ENCODE measurements around the gene RUNDC3A. TPM values are rescaled to one million over a fixed set of nuclear protein-coding genes. Genes with fewer than 3 reads are reported as not detected.

The RUNDC3A gene
- total RNA-seq, 4 donors from 2014 or later: 0.84 TPM; not detected in 3

DNA sequence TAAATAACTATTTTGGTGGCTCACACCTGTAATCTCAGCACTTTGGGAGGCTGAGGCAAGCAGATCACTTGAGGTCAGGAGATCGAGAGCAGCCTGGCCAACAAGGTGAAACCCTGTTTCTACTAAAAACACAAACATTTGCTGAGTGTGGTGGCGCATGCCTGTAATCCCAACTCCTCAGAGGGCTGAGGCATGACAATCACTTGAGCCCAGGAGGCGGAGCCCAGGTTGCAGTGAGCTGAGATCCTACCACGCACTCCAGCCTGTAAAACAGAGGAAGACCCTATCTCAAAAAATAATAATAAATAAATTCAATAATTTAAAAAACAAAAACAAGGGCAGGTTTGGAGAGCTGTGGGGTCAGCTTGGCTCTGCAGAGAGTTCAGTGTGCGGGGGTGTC lies 34.8 kb upstream of the RUNDC3A start:
- ATAC-seq (ENCODE audit: low FRiP score) (no peak), DNase-seq (ENCODE audit: low spot score) (no peak)
- TF ChIP-seq, protein P1, sequence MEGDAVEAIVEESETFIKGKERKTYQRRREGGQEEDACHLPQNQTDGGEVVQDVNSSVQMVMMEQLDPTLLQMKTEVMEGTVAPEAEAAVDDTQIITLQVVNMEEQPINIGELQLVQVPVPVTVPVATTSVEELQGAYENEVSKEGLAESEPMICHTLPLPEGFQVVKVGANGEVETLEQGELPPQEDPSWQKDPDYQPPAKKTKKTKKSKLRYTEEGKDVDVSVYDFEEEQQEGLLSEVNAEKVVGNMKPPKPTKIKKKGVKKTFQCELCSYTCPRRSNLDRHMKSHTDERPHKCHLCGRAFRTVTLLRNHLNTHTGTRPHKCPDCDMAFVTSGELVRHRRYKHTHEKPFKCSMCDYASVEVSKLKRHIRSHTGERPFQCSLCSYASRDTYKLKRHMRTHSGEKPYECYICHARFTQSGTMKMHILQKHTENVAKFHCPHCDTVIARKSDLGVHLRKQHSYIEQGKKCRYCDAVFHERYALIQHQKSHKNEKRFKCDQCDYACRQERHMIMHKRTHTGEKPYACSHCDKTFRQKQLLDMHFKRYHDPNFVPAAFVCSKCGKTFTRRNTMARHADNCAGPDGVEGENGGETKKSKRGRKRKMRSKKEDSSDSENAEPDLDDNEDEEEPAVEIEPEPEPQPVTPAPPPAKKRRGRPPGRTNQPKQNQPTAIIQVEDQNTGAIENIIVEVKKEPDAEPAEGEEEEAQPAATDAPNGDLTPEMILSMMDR (IDR thresholded peaks at IDR 0.05): no peak

DNA sequence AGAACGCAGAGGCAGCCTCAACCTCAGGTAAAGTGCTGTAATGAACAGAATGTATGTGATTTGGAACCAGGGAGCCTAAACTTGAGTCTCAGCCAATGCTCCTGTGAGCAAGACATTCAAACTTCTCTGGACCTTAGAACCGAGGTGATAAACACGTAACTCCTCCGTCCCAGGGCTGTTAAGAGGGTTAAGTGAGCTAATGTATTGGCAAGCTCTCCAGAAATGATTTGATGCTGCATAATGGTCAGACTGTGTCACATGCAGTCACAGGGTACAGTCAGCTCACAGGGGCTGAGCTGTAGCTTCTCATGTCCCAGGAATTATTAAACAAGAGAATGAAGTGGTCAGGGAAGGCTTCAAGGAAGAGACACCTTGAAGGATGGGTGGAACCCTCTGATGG lies 30.4 kb upstream of the RUNDC3A start:
- DNase-seq (ENCODE audit: low spot score) (no peak), ATAC-seq (ENCODE audit: low FRiP score) (no peak)
- TF ChIP-seq, protein P1 (IDR thresholded peaks at IDR 0.05): no peak

DNA sequence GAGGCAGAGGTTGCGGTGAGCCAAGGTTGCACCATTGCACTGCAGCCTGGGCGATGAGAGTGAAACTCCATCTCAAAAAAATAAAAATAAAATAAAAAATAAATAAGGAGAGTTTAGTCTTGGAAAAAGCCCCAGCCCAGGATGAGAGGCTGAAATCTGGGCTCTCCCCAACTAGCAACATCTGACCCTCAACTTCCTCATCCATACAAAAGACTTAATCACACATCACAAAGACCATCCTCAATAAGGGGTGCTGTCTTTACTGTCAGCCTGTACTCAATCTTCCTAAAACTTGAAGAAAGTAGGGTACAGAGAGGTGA lies 29.1 kb upstream of the RUNDC3A start:
- TF ChIP-seq, protein P1 (IDR thresholded peaks at IDR 0.05): no peak
- ATAC-seq (ENCODE audit: low FRiP score) (no peak), DNase-seq (ENCODE audit: low spot score) (no peak)

DNA sequence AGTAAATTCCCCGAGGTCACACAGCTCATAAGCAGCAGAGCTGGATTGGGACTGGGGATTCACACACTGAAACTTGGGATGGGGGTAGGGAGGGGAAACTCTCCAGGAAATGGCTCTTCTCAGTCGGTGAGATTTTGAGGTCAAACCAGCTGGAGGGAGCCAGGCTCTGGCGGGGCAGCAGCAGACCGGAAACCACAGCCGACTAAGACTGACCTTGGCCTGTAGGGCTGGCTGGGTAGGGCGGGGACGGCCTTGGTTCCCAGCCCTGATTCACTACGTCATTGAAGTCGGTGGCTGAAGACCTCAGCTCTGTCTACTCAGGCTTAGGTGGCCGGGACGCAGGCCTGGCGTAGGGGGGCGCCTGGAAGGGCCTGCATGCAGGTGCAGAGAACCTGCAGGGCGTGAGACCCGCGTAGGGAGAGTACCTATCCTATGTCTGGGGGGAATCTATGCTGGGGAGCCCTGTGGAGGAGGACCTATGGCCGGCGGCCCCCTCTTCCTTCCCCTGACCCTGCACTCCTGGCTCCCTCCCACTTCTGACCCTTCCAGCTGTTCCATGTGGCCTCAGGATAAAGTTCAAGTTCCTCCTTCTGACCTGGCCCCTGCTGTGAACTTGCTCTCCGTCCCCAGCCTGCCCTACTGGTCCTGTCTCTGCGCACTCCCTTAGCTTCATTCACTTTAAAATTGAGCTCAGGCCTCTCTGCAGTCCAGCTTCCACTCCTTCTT lies 28.6 kb upstream of the RUNDC3A start:
- DNase-seq (ENCODE audit: low spot score) (no peak), ATAC-seq (ENCODE audit: low FRiP score) (peak; percentile 75)
- TF ChIP-seq, protein P1 (IDR thresholded peaks at IDR 0.05): no peak

DNA sequence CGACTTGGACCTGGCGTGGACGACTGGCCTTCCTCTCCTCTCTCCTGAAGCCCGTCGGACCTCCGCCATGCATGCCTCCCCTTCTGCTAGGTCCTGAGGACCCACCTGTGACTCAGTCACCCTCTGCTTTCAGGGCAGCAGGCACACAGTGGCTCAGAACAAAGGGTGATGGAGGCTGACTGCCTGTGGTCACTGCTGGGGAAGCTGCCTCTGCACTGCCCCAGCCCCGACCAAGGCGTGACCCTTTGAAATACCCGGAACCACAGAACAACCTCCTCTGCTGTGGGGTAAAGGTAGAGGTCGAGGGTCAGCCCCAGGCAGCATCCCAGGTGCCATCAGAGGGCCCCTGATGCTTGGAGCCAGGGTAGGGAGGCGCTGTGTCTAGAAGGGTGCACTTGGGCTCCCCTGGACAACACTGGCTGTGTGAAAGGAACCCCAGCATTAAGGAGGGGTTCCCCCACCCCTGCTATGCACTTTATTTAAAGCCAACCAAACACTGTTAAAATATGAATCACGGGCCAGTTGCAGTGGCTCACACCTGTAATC lies 27.9 kb upstream of the RUNDC3A start:
- no peak for DNase-seq (ENCODE audit: low spot score)
- ATAC-seq (ENCODE audit: low FRiP score): no peak
- TF ChIP-seq, protein P1 (IDR thresholded peaks at IDR 0.05): no peak

DNA sequence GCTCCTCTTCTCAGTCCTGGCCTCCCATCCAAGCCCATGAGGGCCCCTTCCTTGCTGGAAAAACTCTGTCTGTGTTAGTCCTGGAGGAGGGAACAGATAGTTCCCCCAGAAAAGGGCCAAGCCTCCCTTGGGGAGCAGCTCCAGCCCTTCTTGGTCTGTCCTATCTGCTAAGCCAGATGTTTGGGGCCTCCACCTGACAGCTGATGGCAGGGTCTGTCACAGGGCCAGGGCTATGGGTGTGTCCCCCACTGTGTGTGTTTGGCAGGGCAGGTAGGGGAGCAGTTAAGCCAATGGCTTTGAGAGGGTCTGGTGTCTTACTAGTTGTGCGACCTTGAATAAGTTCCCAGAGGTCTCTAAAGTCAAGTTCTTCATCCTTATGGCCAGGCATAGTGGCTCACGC lies 26.8 kb upstream of the RUNDC3A start:
- no peak for ATAC-seq (ENCODE audit: low FRiP score)
- TF ChIP-seq, protein P1 (IDR thresholded peaks at IDR 0.05): no peak

DNA sequence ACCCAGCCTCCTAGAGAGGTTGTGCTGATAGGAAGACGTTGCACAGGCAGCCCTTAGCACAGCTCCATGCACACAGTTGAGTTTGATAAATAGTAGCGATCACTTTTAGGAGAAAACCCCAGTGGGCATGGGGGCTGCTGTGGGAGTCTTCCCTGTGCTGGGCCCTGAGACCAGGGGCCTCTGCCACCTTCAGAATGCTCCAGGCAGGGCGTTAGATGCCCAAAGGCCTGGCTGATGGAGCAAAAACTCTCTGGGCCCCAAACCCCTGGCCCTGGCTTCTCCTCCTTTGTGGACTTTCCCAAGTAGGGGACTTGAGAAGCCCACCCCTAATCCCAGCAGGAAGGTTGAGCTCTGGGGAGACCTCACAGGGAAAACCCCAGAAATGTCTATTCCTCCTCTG lies 26.1 kb upstream of the RUNDC3A start:
- TF ChIP-seq, protein P1 (IDR thresholded peaks at IDR 0.05): no peak
- no peak for DNase-seq (ENCODE audit: low spot score)
- no peak for ATAC-seq (ENCODE audit: low FRiP score)

More for the DNA sequence above, 26.8 kb upstream of the RUNDC3A start:
- DNase-seq (ENCODE audit: low spot score): no peak
